Measurements from ENCODE around the gene FFAR3. TPM values are rescaled to one million over a fixed set of nuclear protein-coding genes. Genes with fewer than 3 reads are reported as not detected.

Gene FFAR3
- total RNA-seq, 6 donors from 2014 or later = 0.24 TPM; not detected in 5

- no peaks in the 10 kb centered on the region for H3K9me3 ChIP-seq
- WGBS, 2 donors = 83 to 86% methylated on average over 5 to 12 of the region's 13 CpGs
- DNase-seq = no peak
- no peak for TF ChIP-seq CTCF (IDR thresholded peaks at IDR 0.05)
- no peak for TF ChIP-seq POLR2A (IDR thresholded peaks at IDR 0.05)
- TF ChIP-seq POLR2AphosphoS5 (IDR thresholded peaks at IDR 0.05) = no peak
- ATAC-seq (ENCODE audit: low FRiP score in 2 of 2) = no peak
- H3K27ac ChIP-seq = no peak overlapping the region
- no peak overlapping the region for H3K4me3 ChIP-seq
- no peaks in the 10 kb centered on the region for H3K4me1 ChIP-seq
- H3K27me3 ChIP-seq = no peaks in the 10 kb centered on the region
- H3K36me3 ChIP-seq = no peaks in the 10 kb centered on the region
Measured at GRCh38 chr19:35337984-35338296, 20.3 kb upstream of the FFAR3 start.

- no peaks in the 10 kb centered on the region for H3K36me3 ChIP-seq
- 88% methylated on average over 8 to 11 of the region's 11 CpGs for WGBS, 2 donors
- DNase-seq = no peak
- no peak overlapping the region for H3K27ac ChIP-seq
- H3K4me1 ChIP-seq = no peaks in the 10 kb centered on the region
- H3K9me3 ChIP-seq = no peaks in the 10 kb centered on the region
- H3K27me3 ChIP-seq = no peaks in the 10 kb centered on the region
- no peak overlapping the region for H3K4me3 ChIP-seq
- TF ChIP-seq CTCF (IDR thresholded peaks at IDR 0.05) (no peak), POLR2A (IDR thresholded peaks at IDR 0.05) (no peak)
- no peak for ATAC-seq (ENCODE audit: low FRiP score in 2 of 2)
Measured at GRCh38 chr19:35340431-35340830, 17.8 kb upstream of the FFAR3 start.

GRCh38 chr19:35341006-35341405, 17.3 kb upstream of the FFAR3 start:
- no peaks in the 10 kb centered on the region for H3K36me3 ChIP-seq
- no peak overlapping the region for H3K4me3 ChIP-seq
- H3K27me3 ChIP-seq = no peaks in the 10 kb centered on the region
- H3K4me1 ChIP-seq = no peaks in the 10 kb centered on the region
- no peak for ATAC-seq (ENCODE audit: low FRiP score in 2 of 2)
- H3K27ac ChIP-seq = no peak overlapping the region
- H3K9me3 ChIP-seq = no peaks in the 10 kb centered on the region
- TF ChIP-seq EP300 (IDR thresholded peaks at IDR 0.05) (no peak), POLR2AphosphoS5 (IDR thresholded peaks at IDR 0.05) (no peak)
- DNase-seq = no peak
- WGBS, 2 donors = 87 to 91% methylated on average over 8 to 16 of the region's 16 CpGs

DNA sequence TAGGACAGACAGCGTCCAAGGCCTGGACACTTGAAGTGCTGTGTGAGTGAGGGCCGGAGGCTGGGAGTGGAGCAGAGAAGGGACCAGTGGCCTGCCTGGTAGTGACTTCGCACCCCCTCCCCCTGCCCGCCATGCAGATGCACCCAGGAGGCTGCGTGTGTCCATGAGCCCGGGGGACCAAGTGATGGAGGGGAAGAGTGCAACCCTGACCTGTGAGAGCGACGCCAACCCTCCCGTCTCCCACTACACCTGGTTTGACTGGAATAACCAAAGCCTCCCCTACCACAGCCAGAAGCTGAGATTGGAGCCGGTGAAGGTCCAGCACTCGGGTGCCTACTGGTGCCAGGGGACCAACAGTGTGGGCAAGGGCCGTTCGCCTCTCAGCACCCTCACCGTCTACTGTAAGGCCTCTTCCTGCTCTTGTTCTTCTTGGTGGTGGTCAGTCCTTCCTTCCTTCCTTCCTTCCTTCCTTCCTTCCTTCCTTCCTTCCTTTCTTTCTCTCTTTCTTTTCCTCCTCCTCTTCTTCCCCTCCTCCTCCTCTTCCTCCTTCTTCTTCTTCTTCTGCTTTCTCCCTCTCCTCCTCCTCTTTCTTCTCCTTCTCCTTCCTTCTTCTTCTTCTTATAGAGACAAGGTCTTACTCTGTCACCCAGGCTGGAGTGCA, 16.6 kb upstream of the FFAR3 start:
- Histone ChIP-seq H3K27ac (no peak overlapping the region), H3K27me3 (no peaks in the 10 kb centered on the region), H3K9me3 (no peaks in the 10 kb centered on the region), H3K4me1 (peaks cover 0 to 7% (median 3%) of the 10 kb centered on the region in 4 donors), H3K4me3 (no peak overlapping the region), H3K36me3 (no peaks in the 10 kb centered on the region)
- TF ChIP-seq EP300 (IDR thresholded peaks at IDR 0.05) (no peak), POLR2AphosphoS5 (IDR thresholded peaks at IDR 0.05) (no peak), CTCF (IDR thresholded peaks at IDR 0.05) (no peak), POLR2A (IDR thresholded peaks at IDR 0.05) (no peak)
- DNase-seq (no peak), ATAC-seq (ENCODE audit: low FRiP score in 2 of 2) (no peak)
- 91% methylated on average over 14 of the region's 14 CpGs for WGBS, 2 donors

- H3K27ac ChIP-seq = no peak overlapping the region
- H3K4me3 ChIP-seq = no peak overlapping the region
- peaks cover 0 to 14% (median 9%) of the 10 kb centered on the region in 4 donors for H3K4me1 ChIP-seq
- no peaks in the 10 kb centered on the region for H3K36me3 ChIP-seq
- H3K27me3 ChIP-seq = no peaks in the 10 kb centered on the region
- ATAC-seq (ENCODE audit: low FRiP score in 2 of 2) (no peak), DNase-seq (no peak)
- WGBS, 2 donors = 82% methylated on average over 5 of the region's 5 CpGs
- H3K9me3 ChIP-seq = no peaks in the 10 kb centered on the region
- TF ChIP-seq POLR2A (IDR thresholded peaks at IDR 0.05) (no peak), EP300 (IDR thresholded peaks at IDR 0.05) (no peak), CTCF (IDR thresholded peaks at IDR 0.05) (no peak), POLR2AphosphoS5 (IDR thresholded peaks at IDR 0.05) (no peak)
Measured at GRCh38 chr19:35342430-35342829, 15.8 kb upstream of the FFAR3 start.
